Caco-2 (cell line): ENCODE data around the gene VSTM2L. TPM values are rescaled to one million over a fixed set of nuclear protein-coding genes. Genes with fewer than 3 reads are reported as not detected.

ENCODE experiments used
- BruUV-seq: library from RNA; stranded (reverse); fragments of 400-500 nt; replicated peaks from 2 replicates; lab custom pipeline; 2021; lab: Mats Ljungman, UMichigan
- CTCF ChIA-PET: fragments of 300-600 bp; sonication (Branson Sonifier 250); formaldehyde crosslinking; loops from one replicate; lab custom pipeline; 2022; ENCODE audit warnings: antibody characterized with exemption; lab: Charles Lee
- POLR2A ChIA-PET: fragments of 300-600 bp; sonication (Branson Sonifier 250); formaldehyde crosslinking; loops from one replicate; lab custom pipeline; 2022; ENCODE audit warnings: antibody characterized with exemption; lab: Charles Lee
- DNase-seq, 2 experiments: peaks; one replicate each; pipeline versions ENCODE4 v3.0.0 to v3.0.0-alpha.2; 2020 to 2022
- H3K27me3 ChIP-seq: replicated peaks from 2 replicates; pipeline ENCODE4 v1.6.0; 2011; ENCODE audit warnings: low read length; ENCODE audit not compliant: control insufficient read depth, insufficient read depth
- H3K36me3 ChIP-seq: 2 replicates; pipeline ENCODE4 v1.5.1; 2011; ENCODE audit warnings: low read length; ENCODE audit not compliant: control insufficient read depth, insufficient read depth
- H3K4me1 ChIP-seq: fragments of 250-450 bp; sonication (Bioruptor Pico); 2 replicates; pipeline ENCODE4 v1.5.1; 2020; ENCODE audit warnings: mild to moderate bottlenecking
- H3K4me3 ChIP-seq: 2 replicates; pipeline ENCODE4 v1.5.1; 2011; ENCODE audit warnings: low read depth, mild to moderate bottlenecking, control low read depth, low read length
- H3K9me3 ChIP-seq: fragments of 250-450 bp; sonication (Bioruptor Pico); 2 replicates; pipeline ENCODE4 v1.5.1; 2020; ENCODE audit warnings: mild to moderate bottlenecking, moderate library complexity
- H3K27ac Mint-ChIP-seq: one replicate; pipeline ENCODE4 v1.8.0; 2022; ENCODE audit warnings: mixed read lengths; ENCODE audit not compliant: unreplicated experiment
- H3K27me3 Mint-ChIP-seq: one replicate; pipeline ENCODE4 v1.8.0; 2022; ENCODE audit warnings: mixed read lengths; ENCODE audit not compliant: insufficient read depth, unreplicated experiment
- H3K36me3 Mint-ChIP-seq: one replicate; pipeline ENCODE4 v1.8.0; 2022; ENCODE audit warnings: mild to moderate bottlenecking, mixed read lengths; ENCODE audit not compliant: insufficient read depth, unreplicated experiment
- H3K4me1 Mint-ChIP-seq: one replicate; pipeline ENCODE4 v1.8.0; 2022; ENCODE audit warnings: low read depth, mixed read lengths; ENCODE audit not compliant: unreplicated experiment
- H3K4me3 Mint-ChIP-seq: one replicate; pipeline ENCODE4 v1.8.0; 2022; ENCODE audit warnings: mild to moderate bottlenecking, moderate library complexity, mixed read lengths; ENCODE audit not compliant: unreplicated experiment
- H3K9me3 Mint-ChIP-seq: one replicate; pipeline ENCODE4 v1.8.0; 2022; ENCODE audit warnings: mixed read lengths; ENCODE audit not compliant: unreplicated experiment
- intact Hi-C: fragments of 100-400 bp; cut with micrococcal nuclease; formaldehyde crosslinking; loops from one replicate; pipeline ENCODE4 v1.10.0; 2022; ENCODE audit not compliant: unreplicated experiment
- total RNA-seq: library from RNA; stranded (reverse); gene quantifications from 2 replicates; pipeline ENCODE4 v1.2.3, GENCODE V29; 2022
- TF ChIP-seq, protein P1 (sequence below), 2 experiments: fragments of 200-600 bp in 1 of 2; IDR thresholded peaks; 1 replicate in 1 of 2; 2 replicates in 1 of 2; pipeline versions ENCODE4 v1.5.1 to v1.8.0; 2011 to 2022; ENCODE audit warnings: antibody characterized with exemption in 1 of 2, control low read depth in 1 of 2, inconsistent platforms in 1 of 2, low read depth in 1 of 2, low read length in 1 of 2, mild to moderate bottlenecking in 1 of 2, moderate library complexity in 1 of 2; ENCODE audit not compliant: insufficient read depth in 1 of 2, severe bottlenecking in 1 of 2, unreplicated experiment in 1 of 2

VSTM2L gene
- total RNA-seq, 1 experiment from 2014 or later: not detected

DNA sequence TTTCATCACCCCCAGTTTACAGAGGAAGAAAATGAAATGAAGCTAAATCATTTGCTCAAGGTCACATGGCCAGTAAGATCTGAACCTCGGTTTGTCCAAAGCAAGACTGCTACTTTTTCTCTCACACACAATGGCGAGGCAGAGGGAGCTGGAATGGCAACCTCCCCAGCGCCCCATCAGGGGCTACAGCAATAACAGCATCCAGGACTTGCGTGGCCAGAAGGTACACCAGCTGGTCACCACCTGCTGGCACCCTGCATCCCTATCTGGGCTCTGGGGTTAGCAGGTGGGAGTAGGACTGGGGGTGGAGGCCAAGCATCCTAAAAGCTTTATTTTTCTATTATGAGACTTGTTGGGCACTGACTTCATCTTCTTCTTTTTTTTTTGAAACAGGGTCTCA is 89.0 kb downstream of the VSTM2L start:
- H3K27ac Mint-ChIP-seq: no peak overlapping the region
- DNase-seq: no peak
- no TSS peak for BruUV-seq
- no peak overlapping the region for H3K4me3 Mint-ChIP-seq
- intact Hi-C loops: loop anchor here (5.0 kb wide), 4 partner anchors 50 to 340 kb away; partner anchors contain the start of gene VSTM2L
- peaks cover 41% of the 10 kb centered on the region for H3K4me1 ChIP-seq
- no peak overlapping the region for H3K4me3 ChIP-seq
- no peaks in the 10 kb centered on the region for H3K27me3 ChIP-seq
- H3K4me1 Mint-ChIP-seq: peaks cover 39% of the 10 kb centered on the region
- CTCF ChIA-PET: interaction anchor here (1.6 to 1.7 kb wide), 3 partner anchors 11 to 428 kb away, joined by 3 to 5 read pairs (median 5); no protein-coding TSS in a partner anchor
- H3K36me3 ChIP-seq: peaks cover 12% of the 10 kb centered on the region
- POLR2A ChIA-PET: no interaction called here
- TF ChIP-seq, protein P1, sequence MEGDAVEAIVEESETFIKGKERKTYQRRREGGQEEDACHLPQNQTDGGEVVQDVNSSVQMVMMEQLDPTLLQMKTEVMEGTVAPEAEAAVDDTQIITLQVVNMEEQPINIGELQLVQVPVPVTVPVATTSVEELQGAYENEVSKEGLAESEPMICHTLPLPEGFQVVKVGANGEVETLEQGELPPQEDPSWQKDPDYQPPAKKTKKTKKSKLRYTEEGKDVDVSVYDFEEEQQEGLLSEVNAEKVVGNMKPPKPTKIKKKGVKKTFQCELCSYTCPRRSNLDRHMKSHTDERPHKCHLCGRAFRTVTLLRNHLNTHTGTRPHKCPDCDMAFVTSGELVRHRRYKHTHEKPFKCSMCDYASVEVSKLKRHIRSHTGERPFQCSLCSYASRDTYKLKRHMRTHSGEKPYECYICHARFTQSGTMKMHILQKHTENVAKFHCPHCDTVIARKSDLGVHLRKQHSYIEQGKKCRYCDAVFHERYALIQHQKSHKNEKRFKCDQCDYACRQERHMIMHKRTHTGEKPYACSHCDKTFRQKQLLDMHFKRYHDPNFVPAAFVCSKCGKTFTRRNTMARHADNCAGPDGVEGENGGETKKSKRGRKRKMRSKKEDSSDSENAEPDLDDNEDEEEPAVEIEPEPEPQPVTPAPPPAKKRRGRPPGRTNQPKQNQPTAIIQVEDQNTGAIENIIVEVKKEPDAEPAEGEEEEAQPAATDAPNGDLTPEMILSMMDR (IDR thresholded peaks at IDR 0.05; ENCODE audit: insufficient read depth in 1 of 2, low read depth in 1 of 2, low read length in 1 of 2, severe bottlenecking in 1 of 2, unreplicated experiment in 1 of 2): no peak
- H3K36me3 Mint-ChIP-seq: peaks cover 41% of the 10 kb centered on the region
- no peaks in the 10 kb centered on the region for H3K9me3 ChIP-seq
- no peaks in the 10 kb centered on the region for H3K27me3 Mint-ChIP-seq
- H3K9me3 Mint-ChIP-seq: no peaks in the 10 kb centered on the region

DNA sequence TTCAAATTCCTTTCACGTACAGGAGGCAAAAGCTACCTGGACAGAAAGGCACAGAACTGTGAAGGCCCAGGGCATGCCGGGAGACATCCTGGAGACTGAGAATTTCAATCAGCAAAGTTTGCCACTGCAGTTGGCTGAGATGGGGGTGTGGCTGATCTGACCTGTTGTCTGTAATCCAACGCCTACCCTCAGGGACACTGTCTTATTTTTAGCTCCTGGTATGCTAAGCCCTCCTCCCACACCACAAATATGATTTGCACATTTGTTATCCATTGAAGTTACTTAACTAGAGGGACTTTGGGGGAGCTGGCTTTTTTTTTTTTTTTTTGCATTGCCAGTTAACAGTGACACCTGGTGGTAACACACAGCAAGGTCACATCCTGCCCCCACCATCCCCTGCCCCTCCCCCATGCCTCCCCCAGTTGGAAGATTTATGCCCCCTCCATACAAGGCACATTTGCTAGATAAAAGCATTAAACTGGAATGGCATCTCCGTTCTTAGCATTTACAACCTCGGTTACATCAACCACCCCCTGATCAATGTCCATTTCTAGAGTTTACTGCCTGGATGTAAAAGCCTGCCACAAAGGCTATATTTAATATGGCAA is 90.0 kb downstream of the VSTM2L start:
- intact Hi-C loops: loop anchor here (5.0 kb wide), 4 partner anchors 51 to 341 kb away; partner anchors contain the start of gene VSTM2L
- Mint-ChIP-seq H3K9me3 (no peaks in the 10 kb centered on the region), H3K27me3 (no peaks in the 10 kb centered on the region), H3K4me1 (peaks cover 30% of the 10 kb centered on the region), H3K4me3 (no peak overlapping the region), H3K27ac (no peak overlapping the region), H3K36me3 (peaks cover 45% of the 10 kb centered on the region)
- Histone ChIP-seq H3K4me1 (peaks cover 31% of the 10 kb centered on the region), H3K27me3 (no peaks in the 10 kb centered on the region), H3K4me3 (no peak overlapping the region), H3K9me3 (no peaks in the 10 kb centered on the region), H3K36me3 (peaks cover 14% of the 10 kb centered on the region)
- peak in 1 of 2 experiments; percentile 57 for DNase-seq
- TF ChIP-seq, protein P1 (IDR thresholded peaks at IDR 0.05; ENCODE audit: insufficient read depth in 1 of 2, low read depth in 1 of 2, low read length in 1 of 2, severe bottlenecking in 1 of 2, unreplicated experiment in 1 of 2): peak; percentile 88 to 97
- CTCF ChIA-PET: interaction anchor here (0.5 to 1.7 kb wide), 53 partner anchors 9 to 962 kb away, joined by 3 to 9 read pairs (median 4); partner anchors contain the start of gene CTNNBL1
- POLR2A ChIA-PET: interaction anchor here (0.6 kb wide), 4 partner anchors 14 to 231 kb away, joined by 3 to 5 read pairs (median 4); no protein-coding TSS in a partner anchor
- no TSS peak for BruUV-seq

DNA sequence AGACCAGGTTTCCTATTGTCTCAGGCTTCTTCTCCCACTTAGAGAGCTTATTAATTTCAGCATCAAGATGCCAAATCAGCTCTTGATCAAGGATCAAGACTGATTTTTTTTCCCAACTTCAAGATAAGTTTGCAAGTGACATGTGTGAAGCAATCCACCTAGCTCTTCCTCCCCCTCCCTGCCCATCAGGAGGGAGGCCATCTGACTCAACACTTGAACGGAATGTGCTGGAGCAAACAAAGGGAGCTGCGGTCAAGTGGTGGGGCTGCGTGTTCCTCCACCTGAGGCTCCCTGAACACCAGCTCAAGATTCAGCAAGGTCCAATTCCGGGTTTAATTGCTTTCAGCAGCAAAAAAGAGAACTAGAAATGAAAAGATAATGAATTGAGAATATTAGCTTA is 91.6 kb downstream of the VSTM2L start:
- Mint-ChIP-seq H3K27me3 (no peaks in the 10 kb centered on the region), H3K27ac (no peak overlapping the region), H3K4me1 (peaks cover 21% of the 10 kb centered on the region), H3K9me3 (no peaks in the 10 kb centered on the region), H3K36me3 (peaks cover 49% of the 10 kb centered on the region), H3K4me3 (no peak overlapping the region)
- Histone ChIP-seq H3K36me3 (peaks cover 14% of the 10 kb centered on the region), H3K27me3 (no peaks in the 10 kb centered on the region), H3K4me1 (peaks cover 17% of the 10 kb centered on the region), H3K4me3 (no peak overlapping the region), H3K9me3 (no peaks in the 10 kb centered on the region)
- POLR2A ChIA-PET: no interaction called here
- CTCF ChIA-PET: interaction anchor here (0.9 to 1.2 kb wide), 2 partner anchors 10 to 11 kb away, joined by 3 to 4 read pairs; no protein-coding TSS in a partner anchor
- DNase-seq: peak in 1 of 2 experiments; percentile 51
- TF ChIP-seq, protein P1 (IDR thresholded peaks at IDR 0.05; ENCODE audit: insufficient read depth in 1 of 2, low read depth in 1 of 2, low read length in 1 of 2, severe bottlenecking in 1 of 2, unreplicated experiment in 1 of 2): no peak
- no TSS peak for BruUV-seq
- intact Hi-C loops: loop anchor here (5.0 kb wide), 4 partner anchors 52 to 342 kb away; partner anchors contain the start of gene VSTM2L

Other genes with a start within 250 kb of the VSTM2L start
- 203 and 204 TPM in 2 replicates for gene CTNNBL1, start 209.1 kb upstream of the VSTM2L start, total RNA-seq
- gene TTI1, start 130.3 kb downstream of the VSTM2L start, total RNA-seq: 59.2 and 62.3 TPM in 2 replicates
- gene RPRD1B, start 130.6 kb downstream of the VSTM2L start, total RNA-seq: 102 and 112 TPM in 2 replicates